ENCODE data around the gene VWA8. TPM values are rescaled to one million over a fixed set of nuclear protein-coding genes. Genes with fewer than 3 reads are reported as not detected.
"Not testable (repeated sequence)": the region's sequence is repeated elsewhere in the genome, so short reads cannot be mapped to it uniquely, and the experiment has no call there.

The VWA8 gene
- total RNA-seq, 1 donor from 2014 or later: 49.7 TPM

DNA sequence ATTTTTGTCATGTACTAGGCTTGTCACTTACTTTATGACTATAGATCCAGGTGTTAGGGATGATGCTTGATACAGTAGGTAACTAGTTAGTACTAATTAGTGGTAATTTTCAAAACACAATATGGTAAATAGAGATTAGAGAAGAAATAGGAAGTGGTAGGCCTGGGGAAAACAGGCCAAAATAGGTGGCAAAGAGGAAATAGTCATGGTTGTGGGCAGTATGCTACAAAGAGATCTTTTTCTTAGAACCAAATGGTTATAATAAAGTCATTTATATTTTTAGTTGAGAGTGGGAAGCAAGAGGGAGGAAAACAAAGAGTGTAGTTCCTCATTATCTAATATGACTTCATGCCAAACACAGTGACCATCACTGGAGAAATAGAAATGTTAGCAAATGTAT is 9.1 kb upstream of the VWA8 start:
- DNase-seq (ENCODE audit: low spot score): no peak
- intact Hi-C loops (cut with DNase I): no loop called here

DNA sequence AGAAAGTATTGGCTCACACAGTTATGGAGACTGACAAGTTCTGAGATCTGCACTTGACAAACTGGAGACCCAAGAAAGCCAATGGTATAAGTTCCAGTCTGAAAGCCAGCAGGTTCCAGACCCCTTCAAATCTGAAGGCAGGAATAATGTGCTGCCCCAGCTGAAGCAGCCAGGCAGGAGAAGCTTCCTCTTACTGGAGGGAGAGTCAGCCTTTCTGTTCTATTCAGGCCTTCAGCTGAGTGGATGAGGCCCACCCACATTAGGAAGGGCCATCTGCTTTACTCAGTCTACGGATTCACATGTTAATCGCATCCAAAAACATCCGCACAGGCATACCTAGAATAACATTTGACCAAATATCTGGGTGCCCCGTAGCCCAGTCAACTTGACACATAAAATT is 8.2 kb upstream of the VWA8 start:
- DNase-seq (ENCODE audit: low spot score): no peak
- intact Hi-C loops (cut with DNase I): loop anchor here (10.0 kb wide), 1 partner anchor 294 kb away; no protein-coding TSS in a partner anchor

DNA sequence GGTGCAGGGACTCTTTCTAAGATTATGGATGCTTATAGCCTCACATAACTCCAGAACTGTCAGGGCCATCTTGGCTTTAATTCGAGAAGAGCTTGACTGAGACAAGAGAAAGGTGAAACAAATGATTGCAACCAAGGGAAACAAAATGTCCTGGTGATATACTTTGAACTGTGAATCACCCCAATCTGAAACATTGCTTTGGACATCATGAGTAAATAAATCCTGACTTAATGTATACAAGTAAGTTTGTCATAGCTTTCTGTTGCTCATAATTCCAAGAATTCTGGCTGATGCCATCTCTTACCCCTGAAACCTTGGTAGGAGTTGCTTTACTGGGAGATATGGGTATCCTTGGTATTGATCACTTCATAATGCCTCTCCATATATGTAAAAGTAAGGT is 5.8 kb upstream of the VWA8 start:
- DNase-seq (ENCODE audit: low spot score): no peak
- intact Hi-C loops (cut with DNase I): loop anchor here (10.0 kb wide), 1 partner anchor 292 kb away; no protein-coding TSS in a partner anchor

DNA sequence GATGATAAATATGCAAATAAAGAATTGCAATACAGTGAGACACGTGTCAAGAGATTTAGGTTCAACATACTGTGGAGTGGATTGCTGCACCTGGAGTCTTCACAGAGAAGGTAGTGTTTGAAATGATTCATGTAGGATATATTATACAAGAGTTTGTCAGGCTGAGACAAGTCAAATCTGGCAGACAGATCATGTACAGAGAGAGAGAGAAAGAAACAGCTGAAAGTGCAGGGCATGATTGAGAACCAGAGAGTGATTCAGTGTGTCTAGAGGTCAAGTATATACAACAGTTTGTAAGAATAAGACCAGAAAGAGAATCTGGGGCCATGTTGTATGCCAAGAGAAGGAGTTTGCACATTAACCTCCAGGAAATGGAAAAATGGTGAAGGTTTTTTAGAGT is 2.1 kb upstream of the VWA8 start:
- no peak for DNase-seq (ENCODE audit: low spot score)
- intact Hi-C loops (cut with DNase I): loop anchor here (10.0 kb wide), 1 partner anchor 288 kb away; no protein-coding TSS in a partner anchor

DNA sequence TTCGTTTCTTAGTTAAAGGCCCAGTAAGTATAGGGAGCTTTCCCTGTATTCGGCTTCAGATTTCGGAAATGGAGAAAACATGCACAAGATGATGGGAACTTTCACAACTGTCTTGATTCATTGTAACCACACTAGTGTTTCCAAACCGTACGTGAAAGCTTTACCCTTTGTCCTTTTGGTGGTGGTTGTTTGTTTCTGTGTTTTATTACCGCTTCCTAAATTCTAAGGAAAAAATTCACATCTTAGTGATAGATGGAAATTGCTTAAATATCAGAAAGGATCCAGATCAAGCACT is 504 bp upstream of the VWA8 start:
- intact Hi-C loops (cut with DNase I): loop anchor here (1.0 to 10.0 kb wide), 2 partner anchors 79 to 287 kb away; no protein-coding TSS in a partner anchor
- no peak for DNase-seq (ENCODE audit: low spot score)

DNA sequence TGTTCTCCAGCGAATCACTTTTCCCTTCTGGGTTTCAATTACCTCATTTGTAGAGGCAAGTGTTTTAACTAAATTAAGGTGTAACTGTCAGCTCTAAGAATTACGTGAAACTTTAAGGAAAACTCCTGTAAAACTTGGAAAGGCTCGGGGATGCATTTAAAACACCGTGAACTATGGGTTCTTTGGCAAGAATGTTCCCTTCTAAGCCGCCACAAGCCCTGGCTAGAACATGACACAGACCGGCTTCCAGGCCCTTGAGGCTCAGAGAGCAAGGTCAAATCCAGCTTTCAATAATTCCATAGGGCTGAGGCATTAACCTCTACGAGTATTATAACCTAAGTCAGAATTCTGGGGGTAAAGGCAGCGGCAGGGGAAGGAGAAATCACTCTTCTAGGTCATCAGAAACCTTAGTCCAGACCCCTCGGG is 685 bp downstream of the VWA8 start:
- no peak for DNase-seq (ENCODE audit: low spot score)
- intact Hi-C loops (cut with DNase I): loop anchor here (10.0 kb wide), 1 partner anchor 285 kb away; no protein-coding TSS in a partner anchor

DNA sequence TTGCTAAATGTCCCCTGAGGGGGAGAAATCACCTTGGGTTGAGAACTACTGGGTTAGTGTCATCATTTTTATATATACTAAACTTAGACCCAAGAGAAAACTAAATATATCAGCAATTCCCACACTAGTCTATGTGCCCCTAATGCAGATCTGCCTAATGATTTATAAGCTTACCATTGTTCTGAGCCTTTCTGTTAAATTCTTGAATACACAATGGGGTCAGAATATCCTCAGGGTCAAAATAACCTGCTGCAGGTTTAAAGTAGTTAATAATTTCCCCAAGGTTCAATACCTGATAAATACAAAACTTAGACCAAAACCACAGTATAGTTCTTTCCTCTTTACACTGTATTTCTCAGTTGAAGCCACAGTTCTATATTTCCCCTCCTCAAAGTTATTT is 4.6 kb downstream of the VWA8 start:
- intact Hi-C loops (cut with DNase I): no loop called here
- no peak for DNase-seq (ENCODE audit: low spot score)

DNA sequence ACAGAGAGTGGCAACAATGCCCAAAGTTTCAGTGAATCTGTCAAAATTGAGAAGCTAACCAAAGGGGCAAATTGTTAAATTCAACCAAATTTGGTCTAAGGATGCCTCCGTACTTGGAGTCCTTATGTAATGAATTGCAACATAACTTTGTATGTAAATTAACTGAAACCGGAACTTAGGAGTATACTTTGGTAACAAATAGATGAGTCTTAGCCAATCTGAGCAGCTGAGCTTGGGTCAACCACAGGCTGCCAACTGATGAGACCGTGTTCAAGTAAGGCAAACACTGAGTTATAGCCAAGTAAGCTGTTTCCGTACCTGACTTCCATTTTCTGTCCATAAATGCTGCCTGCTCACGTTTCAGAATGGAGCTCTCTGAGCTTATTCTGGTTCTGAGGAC is 5.3 kb downstream of the VWA8 start:
- intact Hi-C loops (cut with DNase I): no loop called here
- DNase-seq (ENCODE audit: low spot score): no peak

DNA sequence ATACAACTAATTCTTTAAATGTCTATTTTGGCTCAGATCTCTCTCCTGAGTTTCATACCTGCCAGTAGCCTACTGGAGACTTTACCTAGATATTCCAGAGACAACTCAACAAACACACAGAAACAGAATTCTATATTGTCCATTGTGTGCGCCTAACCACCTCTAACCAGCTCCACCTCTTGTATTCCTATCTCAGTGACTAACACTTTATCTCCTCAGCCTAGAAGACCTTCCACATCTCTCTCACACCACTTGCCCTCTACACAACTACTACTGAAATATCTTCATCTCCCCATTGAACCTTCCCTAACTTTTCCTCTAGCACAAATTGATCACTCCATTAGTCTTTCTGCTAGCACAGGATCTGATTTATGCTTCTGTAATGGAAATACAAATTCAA is 6.7 kb downstream of the VWA8 start:
- intact Hi-C loops (cut with DNase I): no loop called here
- DNase-seq (ENCODE audit: low spot score): no peak

DNA sequence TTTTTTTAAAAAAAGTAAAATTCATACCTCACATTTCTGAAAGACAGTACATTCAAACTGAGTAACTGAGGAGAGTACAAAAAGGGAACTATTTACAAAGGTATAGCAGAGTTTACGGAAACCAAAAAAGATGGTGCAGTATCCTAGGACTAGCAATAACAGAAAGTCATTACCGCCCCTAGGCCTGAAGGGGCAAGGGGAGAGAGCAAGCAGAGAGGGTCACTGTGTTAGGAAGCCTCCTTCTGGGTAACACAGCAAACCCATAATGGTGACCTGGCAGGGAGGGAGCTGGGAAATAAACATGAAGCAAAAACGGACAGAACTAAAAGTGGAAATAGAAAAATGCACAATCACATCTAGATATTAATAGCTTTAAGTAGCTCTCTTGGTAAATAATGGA is 8.2 kb downstream of the VWA8 start:
- DNase-seq (ENCODE audit: low spot score): no peak
- intact Hi-C loops (cut with DNase I): no loop called here

DNA sequence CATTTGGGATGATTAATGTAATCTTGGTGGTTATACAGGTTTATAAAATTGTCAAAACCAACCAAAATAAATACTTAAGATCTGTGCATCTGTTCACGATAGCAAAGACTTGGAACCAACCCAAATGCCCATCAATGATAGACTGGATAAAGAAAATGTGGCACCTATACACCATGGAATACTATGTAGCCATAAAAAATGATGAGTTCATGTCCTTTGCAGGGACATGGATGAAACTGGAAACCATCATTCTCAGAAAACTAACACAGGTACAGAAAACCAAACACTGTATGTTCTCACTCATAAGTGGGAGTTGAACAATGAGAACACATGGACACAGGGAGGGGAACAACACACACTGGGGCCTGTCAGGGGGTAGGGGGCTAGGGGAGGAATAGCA is 11.8 kb downstream of the VWA8 start:
- DNase-seq (ENCODE audit: low spot score); intact Hi-C loops (cut with DNase I): not testable (repeated sequence)

DNA sequence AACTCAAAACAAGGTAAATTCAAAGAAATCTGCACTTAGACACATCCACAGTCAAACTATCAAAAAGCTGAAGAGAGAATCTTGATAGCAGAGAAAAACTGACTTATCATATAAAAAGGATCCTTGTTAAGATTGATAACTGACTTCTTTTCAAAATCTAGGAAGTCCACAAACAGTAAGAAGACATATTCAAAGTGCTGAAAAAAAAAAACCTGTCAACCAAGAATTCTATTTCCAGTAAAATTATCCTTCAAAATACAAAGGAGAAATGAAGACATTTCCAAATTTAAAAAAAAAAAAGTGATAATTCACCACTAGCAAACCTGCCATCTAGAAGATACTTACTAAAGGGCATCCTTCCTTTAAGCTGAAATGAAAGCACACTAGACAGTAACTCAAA is 15.0 kb downstream of the VWA8 start:
- DNase-seq (ENCODE audit: low spot score): no peak
- intact Hi-C loops (cut with DNase I): no loop called here

DNA sequence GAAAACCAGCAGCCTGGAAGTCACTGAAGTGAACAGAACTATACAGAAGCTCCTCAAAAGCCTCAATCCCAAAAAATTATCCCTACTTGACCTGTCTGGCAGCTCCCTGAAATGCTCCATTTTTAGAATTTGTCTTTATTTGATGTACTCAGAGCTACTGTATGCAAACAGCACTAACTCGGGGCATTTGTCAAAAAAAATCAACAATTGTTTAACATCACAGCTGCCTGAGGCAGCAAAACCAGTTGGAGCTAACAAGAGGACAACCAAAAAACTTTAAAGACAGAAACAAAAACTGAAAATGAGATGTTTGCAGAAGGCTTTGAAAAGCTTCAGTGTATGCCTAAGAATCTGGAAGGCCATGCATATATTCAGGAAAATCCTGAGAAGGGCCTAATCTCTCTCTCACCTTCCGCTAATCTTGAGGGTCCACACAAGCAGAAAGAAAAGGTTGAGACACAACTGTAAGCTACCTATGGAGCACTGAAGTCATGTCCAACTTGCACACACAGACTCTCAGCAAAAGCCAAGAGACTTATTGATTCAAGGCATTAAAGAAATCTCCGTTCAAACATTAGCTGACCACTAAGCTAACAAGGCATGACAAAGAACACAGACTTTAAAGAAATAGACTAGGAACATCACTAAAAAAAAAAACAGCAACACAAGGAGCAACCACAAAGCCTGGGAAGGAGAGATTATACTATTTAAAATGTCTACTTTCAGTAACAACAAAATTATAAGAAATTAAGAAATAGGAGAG is 16.1 kb downstream of the VWA8 start:
- no peak for DNase-seq (ENCODE audit: low spot score)
- intact Hi-C loops (cut with DNase I): no loop called here

DNA sequence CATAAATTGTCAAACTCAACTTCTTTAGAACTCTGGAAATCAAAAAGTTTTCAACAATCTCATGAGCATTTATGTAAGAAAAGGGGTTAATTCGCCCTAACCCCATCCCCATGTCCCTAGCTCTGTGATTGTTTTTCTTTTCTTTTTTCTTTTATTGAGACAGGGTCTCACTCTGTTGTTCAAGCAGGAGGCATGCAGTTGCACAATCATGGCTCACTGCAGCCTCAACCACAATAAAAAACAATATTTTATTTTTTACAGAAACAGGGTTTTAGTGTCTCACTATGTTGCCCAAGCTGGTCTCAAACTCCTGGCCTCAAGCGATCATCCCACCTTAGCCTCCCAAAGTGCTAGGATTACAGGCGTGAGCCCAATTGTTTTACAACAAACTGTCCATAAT is 16.7 kb downstream of the VWA8 start:
- no peak for DNase-seq (ENCODE audit: low spot score)
- intact Hi-C loops (cut with DNase I): no loop called here

DNA sequence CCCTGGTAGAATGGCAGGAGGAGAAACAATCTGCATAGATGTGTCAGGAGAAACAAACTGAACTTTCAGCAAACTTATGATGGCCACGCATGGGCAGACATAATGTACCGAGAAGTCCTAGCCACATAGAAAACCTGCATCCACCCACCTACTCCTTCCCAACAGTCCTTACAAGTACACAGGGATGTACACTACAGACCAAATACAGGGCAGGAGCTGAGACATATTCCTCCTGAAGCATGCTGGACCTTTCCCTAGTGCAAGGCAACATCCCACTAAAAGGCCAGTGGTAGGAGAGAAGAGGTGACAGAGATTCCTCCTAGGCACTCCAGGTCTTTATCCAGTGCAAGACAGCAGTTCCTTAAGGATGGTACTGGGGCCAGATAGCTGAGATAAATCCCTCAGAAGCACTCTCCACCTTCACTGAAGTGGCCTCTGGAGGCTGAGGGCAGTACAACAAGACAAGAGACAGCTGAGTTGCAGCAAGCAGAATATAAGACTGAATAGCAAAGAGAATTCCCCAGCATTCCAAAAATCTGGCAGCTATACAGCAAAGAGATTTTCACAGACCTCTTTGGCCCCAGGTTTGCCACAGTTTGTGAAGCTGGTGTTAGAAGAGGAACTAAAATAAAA is 18.3 kb downstream of the VWA8 start:
- no peak for DNase-seq (ENCODE audit: low spot score)
- intact Hi-C loops (cut with DNase I): no loop called here

DNA sequence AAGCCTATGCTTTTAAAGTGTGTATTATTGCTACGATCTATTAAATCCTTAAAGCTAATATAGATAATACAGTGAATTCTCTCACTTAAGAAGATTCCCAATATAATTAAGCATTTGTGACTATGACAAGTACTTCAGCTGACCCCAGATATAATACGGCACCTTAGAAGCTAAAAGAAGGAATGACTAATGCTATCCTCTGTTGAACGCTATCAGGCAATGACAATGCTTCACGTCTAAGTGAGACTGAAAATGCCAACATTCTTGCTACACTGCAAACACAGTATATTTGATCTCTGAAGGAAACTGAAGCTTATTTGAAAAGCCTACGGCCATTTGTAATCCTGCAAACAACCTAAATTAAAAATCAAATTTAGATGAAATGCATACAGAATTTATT is 19.7 kb downstream of the VWA8 start:
- no peak for DNase-seq (ENCODE audit: low spot score)
- intact Hi-C loops (cut with DNase I): no loop called here

DNA sequence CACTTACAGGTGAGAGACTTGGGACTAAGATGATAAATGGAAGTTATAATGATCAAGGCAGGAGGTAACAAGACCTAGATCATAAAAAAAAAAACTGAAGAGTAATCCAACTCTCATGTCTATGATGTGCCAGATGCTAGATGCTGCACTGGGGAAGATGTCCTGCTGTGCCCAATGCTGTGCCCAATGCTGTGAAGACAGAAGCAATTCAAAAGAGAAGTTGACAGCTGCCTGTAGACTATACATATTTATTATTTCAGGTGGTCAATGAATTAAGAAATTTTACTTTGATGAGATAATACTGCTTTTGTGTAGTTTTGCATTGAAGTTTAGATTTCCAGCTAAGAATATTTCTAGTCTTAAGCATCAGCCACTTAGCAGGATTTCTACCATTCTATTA is 21.5 kb downstream of the VWA8 start:
- intact Hi-C loops (cut with DNase I): no loop called here
- no peak for DNase-seq (ENCODE audit: low spot score)

DNA sequence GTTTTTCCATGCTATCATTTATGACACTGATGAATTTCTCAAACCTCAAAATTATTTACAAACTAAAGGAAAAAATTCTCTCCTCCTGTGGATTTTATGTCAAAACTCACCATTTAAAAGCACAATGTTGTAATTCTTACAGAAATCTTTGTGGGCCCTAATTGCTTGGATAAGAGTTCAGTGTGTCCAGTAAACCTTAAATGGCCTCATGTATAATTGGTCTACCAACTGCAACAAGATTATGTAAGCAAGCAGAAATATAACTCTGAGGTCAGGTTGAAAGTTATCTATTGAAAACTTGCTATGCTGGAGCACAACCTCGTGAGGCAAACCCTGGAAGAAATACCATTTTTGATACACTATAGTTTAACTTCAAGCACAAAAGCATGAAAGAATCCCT is 22.0 kb downstream of the VWA8 start:
- DNase-seq (ENCODE audit: low spot score): no peak
- intact Hi-C loops (cut with DNase I): no loop called here

DNA sequence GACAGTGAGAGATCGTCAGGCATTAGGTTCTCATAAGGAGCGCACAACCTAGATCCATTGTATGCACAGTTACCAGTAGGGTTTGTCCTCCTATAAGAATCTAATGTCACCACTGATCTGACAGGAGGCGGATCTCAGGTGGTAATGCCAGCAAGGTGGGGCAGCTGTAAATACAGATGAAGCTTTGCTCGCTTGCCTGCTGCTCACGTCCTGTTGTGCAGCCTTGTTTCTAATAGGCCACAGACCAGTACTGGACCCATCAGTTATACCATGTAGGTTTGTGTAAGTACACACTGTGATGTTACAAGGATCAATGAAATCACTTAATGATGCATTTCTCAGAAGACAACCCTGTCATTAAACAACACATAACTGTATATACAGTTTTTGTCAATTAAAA is 23.5 kb downstream of the VWA8 start:
- intact Hi-C loops (cut with DNase I): no loop called here
- no peak for DNase-seq (ENCODE audit: low spot score)

DNA sequence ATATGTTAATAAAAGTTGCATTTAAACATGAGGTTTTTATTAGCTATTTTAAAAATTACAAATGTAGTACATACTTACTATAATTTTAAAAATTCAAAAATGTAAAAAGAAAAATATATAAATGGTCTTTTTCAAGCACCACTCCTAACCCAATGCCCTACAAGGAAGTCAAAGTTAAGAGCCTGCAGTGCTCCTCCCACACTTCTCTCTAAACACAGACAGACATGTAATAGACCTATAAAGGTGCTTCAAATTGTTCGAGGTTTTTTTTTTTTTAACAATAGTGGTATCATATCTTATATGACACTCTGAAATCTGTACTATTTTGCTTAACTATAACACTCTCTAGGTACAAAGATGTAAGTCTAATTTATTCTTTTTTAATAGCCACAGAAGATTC is 25.4 kb downstream of the VWA8 start:
- DNase-seq (ENCODE audit: low spot score): no peak
- intact Hi-C loops (cut with DNase I): no loop called here

DNA sequence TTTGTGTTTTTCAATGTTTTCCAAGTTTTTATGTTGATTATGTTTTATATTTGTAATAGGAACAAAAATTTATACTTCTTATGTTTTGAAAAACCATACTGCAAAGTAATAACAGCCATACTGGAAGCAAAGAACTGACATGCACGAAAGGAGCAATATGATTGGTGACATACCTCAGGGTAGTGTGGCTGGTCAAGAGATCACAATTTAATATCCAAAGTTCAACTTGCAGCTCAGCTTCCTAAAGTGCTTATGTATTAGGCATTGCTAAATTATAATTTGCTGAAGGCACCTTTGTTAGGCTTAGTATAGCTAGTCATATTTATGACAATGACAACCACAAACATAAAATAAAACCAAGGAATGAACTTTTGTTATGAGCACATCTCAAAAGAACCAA is 25.9 kb downstream of the VWA8 start:
- intact Hi-C loops (cut with DNase I): no loop called here
- DNase-seq (ENCODE audit: low spot score): no peak

DNA sequence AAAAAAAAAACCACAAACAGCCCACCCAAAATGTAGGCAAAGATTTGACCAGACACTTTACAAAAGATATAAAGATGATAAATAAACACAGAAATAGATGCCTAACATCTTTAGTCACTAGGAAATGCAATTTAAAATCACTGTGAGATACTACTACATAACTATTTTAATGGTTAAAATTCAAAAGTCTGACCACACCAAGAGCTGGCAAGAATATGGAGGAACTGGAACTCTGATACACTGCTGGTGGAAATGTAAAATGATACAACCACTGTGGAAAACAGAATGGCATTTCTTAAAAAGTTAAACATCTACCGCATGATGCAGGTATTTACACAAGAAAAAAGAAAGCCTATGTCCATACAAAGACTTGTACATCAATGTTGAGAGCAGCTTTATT is 26.8 kb downstream of the VWA8 start:
- intact Hi-C loops (cut with DNase I): no loop called here
- no peak for DNase-seq (ENCODE audit: low spot score)
